GM12878 (cell line): ENCODE measurements around the gene HPCA. TPM values are rescaled to one million over a fixed set of nuclear protein-coding genes. Genes with fewer than 3 reads are reported as not detected.

ENCODE experiments used
- ATAC-seq: fragments of 200-7000 bp; cut with Tn5 transposase; 3 replicates; pipeline ENCODE4 v1.9.1; 2020; ENCODE audit warnings: mild to moderate bottlenecking, moderate library complexity
- BruUV-seq: library from RNA; stranded (reverse); fragments of 400-500 nt; replicated peaks from 2 replicates; lab custom pipeline; 2021; lab: Mats Ljungman, UMichigan
- CTCF ChIA-PET: fragments of 300-600 bp; sonication (Branson Sonifier 250); formaldehyde crosslinking; extraction: SDS; loops from one replicate; lab custom pipeline; 2021; ENCODE audit warnings: inconsistent platforms; lab: Yijun Ruan, JAX
- POLR2A ChIA-PET: fragments of 350-600 bp; formaldehyde crosslinking; extraction: SDS; loops from one replicate; lab custom pipeline; 2021; ENCODE audit warnings: inconsistent platforms; lab: Charles Lee
- RAD21 ChIA-PET: fragments of 300-600 bp; sonication (Branson Sonifier 250); formaldehyde crosslinking; loops from one replicate; lab custom pipeline; 2023; ENCODE audit warnings: antibody characterized with exemption; ENCODE audit not compliant: unreplicated experiment; lab: Charles Lee
- SMC1A ChIA-PET: fragments of 300-600 bp; sonication (Branson Sonifier 250); formaldehyde crosslinking; loops from one replicate; lab custom pipeline; 2023; ENCODE audit not compliant: unreplicated experiment, uncharacterized antibody; lab: Charles Lee
- DNase-seq: peaks from one replicate; pipeline ENCODE4 v3.0.0-alpha.2; 2011; ENCODE audit warnings: low read depth, low spot score
- FAIRE-seq: peaks from 3 replicates; lab custom pipeline; 2011; peaks lifted over from hg19 to GRCh38; lab: Jason Lieb, UNC
- H2AFZ ChIP-seq: 2 replicates; pipeline ENCODE4 v1.6.0; 2011; ENCODE audit warnings: low read depth, low read length, control low read depth; ENCODE audit not compliant: control insufficient read depth
- H3K27ac ChIP-seq: 2 replicates; pipeline ENCODE4 v1.5.1; 2011; ENCODE audit warnings: control low read depth; ENCODE audit not compliant: control insufficient read depth, insufficient read depth
- H3K27me3 ChIP-seq, 2 experiments: replicated peaks in 1 of 2; 2 replicates each; pipeline versions ENCODE4 v1.6.0 to v1.6.1; 2011; ENCODE audit warnings: low read length in 1 of 2; ENCODE audit not compliant: control insufficient read depth in 2 of 2, insufficient read depth in 2 of 2
- H3K36me3 ChIP-seq, 2 experiments: 2 replicates each; pipeline ENCODE4 v1.5.1; 2011; ENCODE audit warnings: low read length in 1 of 2; ENCODE audit not compliant: control insufficient read depth in 2 of 2, insufficient read depth in 2 of 2
- H3K4me1 ChIP-seq: 2 replicates; pipeline ENCODE4 v1.6.1; 2011; ENCODE audit warnings: mild to moderate bottlenecking, low read length, moderate library complexity, mixed read lengths; ENCODE audit not compliant: control insufficient read depth, insufficient read depth
- H3K4me2 ChIP-seq: 2 replicates; pipeline ENCODE4 v1.6.0; 2011; ENCODE audit warnings: control low read depth; ENCODE audit not compliant: control insufficient read depth, insufficient read depth
- H3K4me3 ChIP-seq: fragments of 200-600 bp; sonication (generic); 2 replicates; pipeline ENCODE4 v1.5.1; 2016
- H3K79me2 ChIP-seq: 2 replicates; pipeline ENCODE4 v1.6.0; 2011; ENCODE audit warnings: low read length; ENCODE audit not compliant: control insufficient read depth, insufficient read depth
- H3K9ac ChIP-seq: 2 replicates; pipeline ENCODE4 v1.8.0; 2011; ENCODE audit warnings: low read length, control low read depth, mixed read lengths; ENCODE audit not compliant: control insufficient read depth, insufficient read depth
- H3K9me3 ChIP-seq: replicated peaks from 3 replicates; pipeline ENCODE4 v1.5.1; 2011; ENCODE audit warnings: mild to moderate bottlenecking, low read length; ENCODE audit not compliant: control insufficient read depth, insufficient read depth
- H4K20me1 ChIP-seq: 2 replicates; pipeline ENCODE4 v1.6.0; 2011; ENCODE audit not compliant: control insufficient read depth, insufficient read depth
- MYC ChIP-seq: IDR thresholded peaks from 2 replicates; pipeline ENCODE4 v1.6.1; 2011; ENCODE audit warnings: mild to moderate bottlenecking, low read length, moderate library complexity, inconsistent platforms; ENCODE audit not compliant: insufficient read depth, insufficient replicate concordance, insufficient read length, severe bottlenecking
- NR2F1 ChIP-seq: fragments of 450-650 bp; conservative IDR thresholded peaks from 2 replicates; pipeline ENCODE4 v1.6.1; 2017; ENCODE audit warnings: mild to moderate bottlenecking
- PAX8 ChIP-seq: fragments of 450-650 bp; IDR thresholded peaks from 2 replicates; pipeline ENCODE4 v1.6.1; 2017; ENCODE audit warnings: mild to moderate bottlenecking, moderate library complexity
- SMARCA5 ChIP-seq: fragments of 450-650 bp; IDR thresholded peaks from 2 replicates; pipeline ENCODE4 v1.6.1; 2017; ENCODE audit warnings: mild to moderate bottlenecking
- SPI1 ChIP-seq: IDR thresholded peaks from 2 replicates; pipeline ENCODE4 v1.6.1; 2011; ENCODE audit warnings: low read depth, mild to moderate bottlenecking, low read length, moderate library complexity, borderline replicate concordance; ENCODE audit not compliant: insufficient read depth
- SUPT20H ChIP-seq: IDR thresholded peaks from 2 replicates; pipeline ENCODE4 v1.6.1; 2011; ENCODE audit warnings: low read depth, mild to moderate bottlenecking, low read length, moderate library complexity, borderline replicate concordance; ENCODE audit not compliant: control insufficient read depth
- YY1 ChIP-seq: IDR thresholded peaks from 2 replicates; pipeline ENCODE4 v1.6.1; 2011; ENCODE audit warnings: low read depth, mild to moderate bottlenecking, low read length
- ZNF384 ChIP-seq: IDR thresholded peaks from 2 replicates; pipeline ENCODE4 v1.6.1; 2012; ENCODE audit warnings: low read depth, mild to moderate bottlenecking, low read length, improper control_type of control experiment, borderline replicate concordance
- WGBS: methylation state at CpG from one replicate; pipeline ENCODE4 v1.1.6; 2016; ENCODE audit warnings: low lambda C conversion rate; ENCODE audit not compliant: insufficient replicate concordance, insufficient coverage; ENCODE audit errors: missing lambda C conversion rate; 5-methylcytosine and 5-hydroxymethylcytosine counted together
- in situ Hi-C: fragments of 300-500 bp; cut with MboI; formaldehyde crosslinking; loops from 9 replicates; pipeline ENCODE4 v1.14.3; 2018; ENCODE audit warnings: mixed read lengths
- intact Hi-C: fragments of 100-400 bp; cut with micrococcal nuclease; formaldehyde crosslinking; loops from one replicate; pipeline ENCODE4 v1.14.2; 2022; ENCODE audit not compliant: unreplicated experiment
- polyA plus RNA-seq, 11 experiments: library from polyadenylated mRNA; depleted of rRNA in 4 of 11; unstranded in 6 of 11; stranded (reverse) in 5 of 11; fragments of >200 nt; fragmentation: Nextera tagmentation in 4 of 11; fragmentation: Illumina TruSeq in 1 of 11; extraction: Ambion mirVana in 4 of 11; extraction: Trizol in 1 of 11; gene quantifications; 1 replicate in 1 of 11; 2 replicates in 10 of 11; pipeline versions ENCODE4 v1.2.1 to v1.2.3, GENCODE V29; 2011 to 2016; ENCODE audit warnings: inconsistent platforms in 2 of 11, missing spikeins in 2 of 11, low read depth in 1 of 11
- total RNA-seq, 4 experiments: library from RNA; depleted of rRNA in 3 of 4; stranded (reverse); fragments of >200 nt in 3 of 4; fragmentation: Illumina TruSeq in 1 of 4; extraction: Trizol in 1 of 4; gene quantifications; 2 replicates each; pipeline versions ENCODE4 v1.2.1 to v1.2.3, GENCODE V29; 2013 to 2021

HPCA gene
- total and polyA plus RNA-seq, 10 of the 15 experiments (the other 5 are each of a cell fraction or from before 2014, with no cell fraction given): 0.11 TPM; not detected in 9

DNA sequence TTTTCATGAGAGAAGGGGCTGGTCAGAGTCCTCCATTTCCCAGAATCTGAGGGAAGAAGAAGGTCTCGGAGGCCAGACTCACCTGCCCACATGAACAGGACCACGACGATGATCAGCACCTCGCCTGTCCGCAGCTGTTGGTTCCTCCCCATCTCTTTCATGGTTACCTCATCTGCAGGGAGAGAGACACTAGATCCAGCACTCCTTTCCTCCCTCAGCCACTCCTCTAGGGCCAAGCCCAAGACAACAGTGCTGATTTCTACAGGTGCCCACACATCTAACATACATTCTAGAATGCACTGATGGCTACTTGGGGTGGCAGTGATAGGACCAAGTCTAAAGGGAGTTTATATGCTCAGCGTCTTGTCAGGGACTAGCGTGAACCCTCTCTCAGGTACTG, 18.6 kb upstream of the HPCA start:
- H3K4me3 ChIP-seq: no peak overlapping the region
- SMC1A ChIA-PET: interaction anchor here (1.2 kb wide), 1 partner anchor 8 kb away, joined by 5 read pairs; no protein-coding TSS in a partner anchor
- no TSS peak for BruUV-seq
- intact Hi-C loops: no loop called here
- H3K79me2 ChIP-seq: no peaks in the 10 kb centered on the region
- no peaks in the 10 kb centered on the region; the same call in 1 of the 2 replicates for H3K4me1 ChIP-seq
- POLR2A ChIA-PET: interaction anchor here (0.5 kb wide), 1 partner anchor 95 kb away, joined by 3 read pairs; no protein-coding TSS in a partner anchor
- DNase-seq: no peak
- CTCF ChIA-PET: interaction anchor here (0.6 to 0.9 kb wide), 2 partner anchors 30 to 155 kb away, joined by 3 read pairs; no protein-coding TSS in a partner anchor
- 98% methylated on average over 7 of the region's 7 CpGs for WGBS
- no peaks in the 10 kb centered on the region for H3K9me3 ChIP-seq
- ATAC-seq: no peak
- H3K4me2 ChIP-seq: no peak overlapping the region
- peaks cover 9 to 12% of the 10 kb centered on the region in 2 experiments; a peak in 3 of 4 replicates for H3K27me3 ChIP-seq
- no peaks in the 10 kb centered on the region; the same call in 1 of the 2 replicates for H4K20me1 ChIP-seq
- peaks cover 3 to 7% of the 10 kb centered on the region in 2 experiments; a peak in 3 of 4 replicates for H3K36me3 ChIP-seq
- no peak overlapping the region for H3K9ac ChIP-seq
- no peak overlapping the region for H2AFZ ChIP-seq
- TF ChIP-seq ZNF384: no peak
- TF ChIP-seq SMARCA5: no peak
- no peak for TF ChIP-seq YY1
- TF ChIP-seq NR2F1: no peak
- TF ChIP-seq MYC: no peak
- TF ChIP-seq PAX8: no peak
- TF ChIP-seq SPI1: no peak
- no peak for TF ChIP-seq SUPT20H
- TF ChIP-seq, all 136 proteins: peak for 0
- RAD21 ChIA-PET: no interaction called here
- no peak for FAIRE-seq
- in situ Hi-C loops: no loop called here
- H3K27ac ChIP-seq: no peak overlapping the region
